Stimulated activated CD8-positive, alpha-beta memory T cell treated with anti-CD3 and anti-CD28 coated beads, Interleukin-4, amount 100 ng/mL, for 4 hours (primary cell): ENCODE results near the gene FBXL7.

ENCODE experiments used
- DNase-seq, 2 donors: peaks; one replicate each; pipeline ENCODE4 v3.0.0-alpha.2; 2020; ENCODE audit warnings: low read depth in 2 of 2, low spot score in 1 of 2

Gene FBXL7

GRCh38 chr5:15647251-15647650 is 147.3 kb downstream of the FBXL7 start:
- no peak for DNase-seq

GRCh38 chr5:15650266-15650665 is 150.3 kb downstream of the FBXL7 start:
- no peak for DNase-seq

GRCh38 chr5:15654779-15655178 is 154.8 kb downstream of the FBXL7 start:
- DNase-seq = no peak

GRCh38 chr5:15655683-15656082 is 155.7 kb downstream of the FBXL7 start:
- DNase-seq = no peak

- DNase-seq = no peak
These were observed 165.0 kb downstream of the FBXL7 start for GRCh38 chr5:15664961-15665360.

- no peak for DNase-seq
These were observed 169.8 kb downstream of the FBXL7 start for GRCh38 chr5:15669826-15670225.

GRCh38 chr5:15674716-15675115 is 174.7 kb downstream of the FBXL7 start:
- no peak for DNase-seq

GRCh38 chr5:15676591-15676990 is 176.6 kb downstream of the FBXL7 start:
- DNase-seq = no peak

GRCh38 chr5:15679161-15679560 is 179.2 kb downstream of the FBXL7 start:
- DNase-seq = no peak

- DNase-seq = no peak
These were observed 180.5 kb downstream of the FBXL7 start for GRCh38 chr5:15680455-15680854.

GRCh38 chr5:15682122-15682521 is 182.1 kb downstream of the FBXL7 start:
- DNase-seq = no peak

- DNase-seq = no peak
These were observed 182.6 kb downstream of the FBXL7 start for GRCh38 chr5:15682566-15682965.

- no peak for DNase-seq
These were observed 183.4 kb downstream of the FBXL7 start for GRCh38 chr5:15683332-15683731.

GRCh38 chr5:15687401-15687800 is 187.4 kb downstream of the FBXL7 start:
- no peak for DNase-seq

GRCh38 chr5:15689836-15690235 is 189.9 kb downstream of the FBXL7 start:
- DNase-seq = no peak

GRCh38 chr5:15690611-15691010 is 190.6 kb downstream of the FBXL7 start:
- DNase-seq = no peak

- no peak for DNase-seq
These were observed 191.5 kb downstream of the FBXL7 start for GRCh38 chr5:15691521-15691920.

GRCh38 chr5:15692706-15693381 is 192.9 kb downstream of the FBXL7 start:
- no peak for DNase-seq

GRCh38 chr5:15693382-15693728 is 193.4 kb downstream of the FBXL7 start:
- DNase-seq = no peak

- DNase-seq = no peak
These were observed 194.0 kb downstream of the FBXL7 start for GRCh38 chr5:15693933-15694332.

GRCh38 chr5:15694696-15695214 is 194.8 kb downstream of the FBXL7 start:
- no peak for DNase-seq

GRCh38 chr5:15695215-15695731 is 195.3 kb downstream of the FBXL7 start:
- no peak for DNase-seq

- DNase-seq = no peak
These were observed 200.4 kb downstream of the FBXL7 start for GRCh38 chr5:15700373-15700772.
